GM21529 (cell line): ENCODE data around the gene PSMD9.
A peak's percentile ranks its signal among the peaks of the same experiment; 100 is the strongest.
"Not testable (repeated sequence)": the region's sequence is repeated elsewhere in the genome, so short reads cannot be mapped to it uniquely, and the experiment has no call there.

Experiments used
- ATAC-seq: cut with Tn5 transposase; IDR thresholded peaks from one replicate; pipeline ENCODE4 v1.9.1; 2021; ENCODE audit not compliant: unreplicated experiment

Gene PSMD9

GRCh38 chr12:121888478-121889273 lies at the start of gene PSMD9:
TSS of gene PSMD9 (plus strand) at chr12:121888790. CDS start at chr12:121888857, 67 bp downstream.
- ATAC-seq = peak; percentile 91

- ATAC-seq = peak; percentile 92
Observed at GRCh38 chr12:121839106-121839992, 49.2 kb upstream of the PSMD9 start.

- no peak for ATAC-seq
Observed at GRCh38 chr12:121839993-121840761, 48.4 kb upstream of the PSMD9 start.

GRCh38 chr12:121843236-121843982 lies 45.2 kb upstream of the PSMD9 start:
- ATAC-seq = no peak

DNA sequence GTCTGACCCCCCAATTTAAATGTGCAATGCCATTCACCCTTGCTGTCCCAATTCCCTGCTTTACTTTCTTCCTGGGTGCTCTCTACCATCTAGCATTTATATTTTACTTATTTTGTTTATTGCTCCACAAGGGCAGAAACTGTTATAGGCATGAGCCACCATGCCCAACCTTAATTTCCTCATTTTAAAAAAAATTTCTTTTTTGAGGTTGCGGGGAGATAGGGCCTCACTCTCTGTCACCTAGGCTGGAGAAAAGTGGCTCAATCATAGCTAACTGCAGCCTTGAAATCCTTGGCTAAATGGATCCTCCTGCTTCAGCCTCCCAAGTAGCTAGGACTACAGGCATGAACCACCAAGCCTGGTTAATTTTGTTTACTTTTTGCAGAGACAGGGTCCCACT lies 42.9 kb upstream of the PSMD9 start:
- no peak for ATAC-seq

- ATAC-seq = no peak
Observed at GRCh38 chr12:121849211-121849610, 39.4 kb upstream of the PSMD9 start.

GRCh38 chr12:121849665-121850064 lies 38.9 kb upstream of the PSMD9 start:
- no peak for ATAC-seq

DNA sequence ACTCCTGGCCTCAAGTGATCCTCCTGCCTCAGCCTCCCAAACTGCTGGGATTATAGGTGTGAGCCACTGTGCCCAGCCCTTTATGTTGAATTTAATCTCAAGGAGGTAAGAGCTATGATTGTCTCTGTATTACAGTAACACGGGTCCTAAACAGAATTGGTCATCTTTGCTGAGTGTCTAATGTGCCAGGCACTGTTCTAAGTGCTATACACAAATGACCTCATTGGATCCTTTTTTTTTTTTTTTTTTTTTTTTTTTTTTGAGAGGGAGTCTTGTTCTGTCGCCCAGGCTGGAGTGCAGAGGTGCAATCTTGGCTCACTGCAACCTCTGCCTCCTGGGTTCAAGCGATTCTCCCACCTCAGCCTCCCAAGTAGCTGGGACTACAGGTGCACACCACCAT lies 36.2 kb upstream of the PSMD9 start:
- ATAC-seq = not testable (repeated sequence)

DNA sequence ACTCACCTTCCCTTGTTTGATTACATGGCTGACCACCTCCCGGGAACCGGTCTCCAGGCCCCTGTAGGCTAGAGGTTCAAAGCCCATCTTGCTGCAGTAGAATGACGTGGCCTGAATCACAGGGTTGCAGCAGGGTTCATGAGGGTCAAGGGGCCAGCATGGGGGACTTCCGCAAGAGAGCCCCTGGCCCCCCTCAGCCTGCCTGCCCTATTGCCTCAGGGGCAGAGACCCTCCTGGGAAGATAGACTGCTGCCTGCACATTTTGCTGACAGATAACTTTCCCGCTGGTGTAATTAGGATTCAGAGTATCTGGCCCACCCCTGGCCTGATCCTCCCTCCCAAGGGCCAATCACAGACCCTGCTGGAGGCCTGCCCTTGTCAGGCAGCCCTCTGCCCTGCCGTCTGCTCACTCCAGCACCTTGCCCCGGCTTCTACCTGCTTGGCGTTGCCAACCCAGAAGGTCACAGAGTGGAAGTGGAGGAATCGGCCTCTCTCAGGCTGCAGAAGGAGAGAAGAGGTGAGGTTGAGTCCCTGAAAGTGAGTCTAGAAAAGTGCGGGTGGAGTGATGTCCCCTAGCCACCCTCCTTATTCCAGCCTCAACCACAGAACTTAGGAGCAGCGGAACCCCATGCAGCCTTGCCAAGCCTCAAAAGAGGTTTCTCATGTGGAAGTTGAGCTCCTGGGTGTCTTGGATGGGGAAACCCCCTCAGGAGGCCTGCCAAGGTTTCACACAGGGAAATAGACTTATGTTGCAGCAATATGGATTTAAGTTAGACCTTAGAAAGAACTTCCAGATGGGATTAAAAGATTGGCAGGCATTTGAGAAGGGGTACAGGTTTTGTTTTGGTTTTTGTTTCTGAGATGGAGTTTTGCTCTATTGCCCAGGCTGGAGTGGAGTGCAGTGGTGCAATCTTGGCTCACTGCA lies 31.0 kb upstream of the PSMD9 start:
- ATAC-seq = no peak

GRCh38 chr12:121858318-121858661 lies 30.3 kb upstream of the PSMD9 start:
- ATAC-seq = no peak

- ATAC-seq = no peak
Observed at GRCh38 chr12:121858662-121859572, 29.7 kb upstream of the PSMD9 start, which contains the start of gene HPD. TSS of gene HPD (minus strand) at chr12:121858859. CDS start at chr12:121858823, 36 bp downstream.

- ATAC-seq = no peak
Observed at GRCh38 chr12:121860257-121860656, 28.3 kb upstream of the PSMD9 start.

GRCh38 chr12:121860699-121861098 lies 27.9 kb upstream of the PSMD9 start:
- not testable (repeated sequence) for ATAC-seq

- ATAC-seq = no peak
Observed at GRCh38 chr12:121861636-121862254, 26.8 kb upstream of the PSMD9 start.

GRCh38 chr12:121866331-121866730 lies 22.3 kb upstream of the PSMD9 start:
- ATAC-seq = no peak

- not testable (repeated sequence) for ATAC-seq
Observed at GRCh38 chr12:121869229-121869628, 19.4 kb upstream of the PSMD9 start.

DNA sequence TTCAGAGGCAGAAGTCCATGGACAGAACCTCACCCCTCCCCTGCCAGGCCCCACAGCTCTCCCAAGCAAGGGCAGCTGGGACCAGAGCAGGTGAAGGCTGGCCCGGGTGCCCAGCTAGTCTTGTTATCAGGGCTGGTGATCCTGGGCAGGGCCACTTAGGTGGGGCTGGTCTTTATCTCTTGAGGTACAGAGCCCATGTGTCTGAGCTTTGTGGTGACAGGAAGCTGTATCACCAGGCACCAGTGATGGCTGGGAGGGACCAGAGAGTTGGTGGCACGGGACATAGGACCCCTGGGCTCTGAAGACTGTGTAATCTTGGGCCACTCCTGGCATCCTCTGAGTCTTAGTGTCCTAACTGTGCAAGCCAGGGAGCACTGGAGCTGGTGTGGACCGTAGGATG lies 17.1 kb upstream of the PSMD9 start:
- ATAC-seq = no peak
